Measurements from ENCODE around the gene PEX6. TPM values are rescaled to one million over a fixed set of nuclear protein-coding genes. Genes with fewer than 3 reads are reported as not detected.

Gene PEX6
- total and polyA plus RNA-seq, 2 donors (not counting 3 experiments of a cell fraction or from before 2014, with no cell fraction given), result 9.9 to 11.2 TPM

- no peaks in the 10 kb centered on the region for H3K27me3 ChIP-seq (ENCODE audit: control insufficient read depth in 2 of 2, insufficient read depth in 2 of 2, low read length in 2 of 2)
- intact Hi-C loops (cut with micrococcal nuclease), result no loop called here
Measured at GRCh38 chr6:42968126-42968701, 10.8 kb downstream of the PEX6 start.

More at GRCh38 chr6:42968126-42968701, 10.8 kb downstream of the PEX6 start:
- Histone ChIP-seq H3K4me3 (replicated peaks in 1 of 3; ENCODE audit: insufficient read depth in 1 of 3, low read depth in 1 of 3, low read length in 3 of 3) (no peak overlapping the region), H3K4me2 (ENCODE audit: insufficient read depth, low read length) (no peak overlapping the region), H3K4me1 (ENCODE audit: control insufficient read depth, extremely low read depth, insufficient read depth, low read length) (peaks cover 5% of the 10 kb centered on the region), H2AFZ (ENCODE audit: low read depth, low read length) (no peak overlapping the region), H3K9me3 (replicated peaks; ENCODE audit: control insufficient read depth, insufficient read depth, low read length) (no peaks in the 10 kb centered on the region), H4K20me1 (replicated peaks; ENCODE audit: control insufficient read depth, extremely low read depth, insufficient read depth, low read length) (no peaks in the 10 kb centered on the region), H3K9ac (replicated peaks; ENCODE audit: extremely low read depth, insufficient read depth, low read length) (no peak overlapping the region), H3K9me1 (replicated peaks; ENCODE audit: control insufficient read depth, extremely low read depth, insufficient read depth, low read length) (no peaks in the 10 kb centered on the region), H3K27ac (ENCODE audit: insufficient read depth, low read depth, low read length) (no peak overlapping the region), H3K79me2 (ENCODE audit: control insufficient read depth, insufficient read depth, low read length) (no peaks in the 10 kb centered on the region), H3K36me3 (ENCODE audit: control insufficient read depth in 2 of 2, extremely low read depth in 1 of 2, insufficient read depth in 2 of 2, low read length in 2 of 2) (peaks cover 0 to 15% of the 10 kb centered on the region in 2 experiments)
- no peak for FAIRE-seq
- dilution Hi-C loops (cut with MboI; ENCODE audit: extremely low pct_ligation_motif_present, low sequenced_read_pairs), result no loop called here
- ChIA-PET POLR2A (no interaction called here), CTCF (no interaction called here)
- TF ChIP-seq CTCF (IDR thresholded peaks at IDR 0.05; ENCODE audit: extremely low read depth in 1 of 2, insufficient read depth in 1 of 2, low read depth in 1 of 2, low read length in 2 of 2) (no peak), EZH2 (IDR thresholded peaks at IDR 0.05; ENCODE audit: borderline replicate concordance, low read depth, low read length, severe bottlenecking) (no peak), POLR2AphosphoS5 (IDR thresholded peaks at IDR 0.05; ENCODE audit: insufficient read depth, low read depth, low read length) (no peak), FOS (IDR thresholded peaks at IDR 0.05; ENCODE audit: borderline replicate concordance, insufficient read depth, low read length) (no peak), MYC (IDR thresholded peaks at IDR 0.05; ENCODE audit: low read depth, low read length) (no peak), GATA2 (IDR thresholded peaks at IDR 0.05; ENCODE audit: insufficient read depth, insufficient read length, low read depth, low read length) (no peak), POLR2A (IDR thresholded peaks at IDR 0.05; ENCODE audit: low read depth, low read length) (no peak), MAX (IDR thresholded peaks at IDR 0.05; ENCODE audit: insufficient read depth, insufficient read length) (no peak), JUN (IDR thresholded peaks at IDR 0.05; ENCODE audit: borderline replicate concordance, insufficient read depth, insufficient read length, low read depth) (no peak)
- DNase-seq (ENCODE audit: low read depth, low spot score), result no peak
- no TSS peak for BruUV-seq (replicated peaks)

Measured in endothelial cell of umbilical vein (primary cell).